RWPE1 (cell line): ENCODE measurements around the gene DCAKD.

Experiments used
- CTCF ChIA-PET: fragments of 350-600 bp; sonication (Branson Sonifier 250); formaldehyde crosslinking; extraction: SDS; loops from one replicate; lab custom pipeline; 2021; lab: Yijun Ruan, JAX
- POLR2A ChIA-PET: fragments of 400-600 bp; formaldehyde crosslinking; extraction: SDS; loops from one replicate; lab custom pipeline; 2020; ENCODE audit warnings: antibody characterized with exemption; ENCODE audit not compliant: low non-redundant PET; lab: Yijun Ruan, JAX
- DNase-seq: peaks from one replicate; pipeline ENCODE4 v3.0.0; 2012; ENCODE audit warnings: low spot score
- H3K27ac ChIP-seq: fragments of 450-650 bp; 2 replicates; pipeline ENCODE4 v1.5.1; 2017
- TF ChIP-seq, protein P1 (sequence below): fragments of 450-650 bp; conservative IDR thresholded peaks from 2 replicates; pipeline ENCODE4 v1.5.1; 2017; ENCODE audit warnings: low read depth, mild to moderate bottlenecking

The DCAKD gene

DNA sequence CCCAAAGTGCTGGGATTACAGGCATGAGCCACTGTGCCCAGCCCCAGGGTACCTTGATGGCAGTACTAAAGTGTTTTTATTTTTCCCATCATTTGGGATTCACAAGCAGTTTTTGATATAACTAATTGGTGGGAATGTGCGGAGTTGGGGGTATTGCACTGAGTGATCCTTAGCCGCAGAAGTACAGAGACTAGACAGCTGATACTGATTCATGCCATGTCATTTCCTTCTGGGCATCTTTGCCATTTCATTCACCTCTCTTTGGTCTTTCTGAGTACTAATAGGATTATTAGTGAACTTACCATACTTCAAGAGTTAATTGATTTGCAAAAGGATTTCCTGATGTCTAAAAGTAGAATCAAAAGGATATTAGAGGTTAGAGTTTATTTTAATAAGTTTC lies 19.4 kb upstream of the DCAKD start:
- ChIA-PET POLR2A (no interaction called here), CTCF (interaction anchor here (1.4 kb wide), 1 partner anchor 28 kb away, joined by 3 read pairs; no protein-coding TSS in a partner anchor)
- peak overlapping the region; percentile 56 for H3K27ac ChIP-seq
- TF ChIP-seq, protein P1, sequence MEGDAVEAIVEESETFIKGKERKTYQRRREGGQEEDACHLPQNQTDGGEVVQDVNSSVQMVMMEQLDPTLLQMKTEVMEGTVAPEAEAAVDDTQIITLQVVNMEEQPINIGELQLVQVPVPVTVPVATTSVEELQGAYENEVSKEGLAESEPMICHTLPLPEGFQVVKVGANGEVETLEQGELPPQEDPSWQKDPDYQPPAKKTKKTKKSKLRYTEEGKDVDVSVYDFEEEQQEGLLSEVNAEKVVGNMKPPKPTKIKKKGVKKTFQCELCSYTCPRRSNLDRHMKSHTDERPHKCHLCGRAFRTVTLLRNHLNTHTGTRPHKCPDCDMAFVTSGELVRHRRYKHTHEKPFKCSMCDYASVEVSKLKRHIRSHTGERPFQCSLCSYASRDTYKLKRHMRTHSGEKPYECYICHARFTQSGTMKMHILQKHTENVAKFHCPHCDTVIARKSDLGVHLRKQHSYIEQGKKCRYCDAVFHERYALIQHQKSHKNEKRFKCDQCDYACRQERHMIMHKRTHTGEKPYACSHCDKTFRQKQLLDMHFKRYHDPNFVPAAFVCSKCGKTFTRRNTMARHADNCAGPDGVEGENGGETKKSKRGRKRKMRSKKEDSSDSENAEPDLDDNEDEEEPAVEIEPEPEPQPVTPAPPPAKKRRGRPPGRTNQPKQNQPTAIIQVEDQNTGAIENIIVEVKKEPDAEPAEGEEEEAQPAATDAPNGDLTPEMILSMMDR = no peak
- no peak for DNase-seq

DNA sequence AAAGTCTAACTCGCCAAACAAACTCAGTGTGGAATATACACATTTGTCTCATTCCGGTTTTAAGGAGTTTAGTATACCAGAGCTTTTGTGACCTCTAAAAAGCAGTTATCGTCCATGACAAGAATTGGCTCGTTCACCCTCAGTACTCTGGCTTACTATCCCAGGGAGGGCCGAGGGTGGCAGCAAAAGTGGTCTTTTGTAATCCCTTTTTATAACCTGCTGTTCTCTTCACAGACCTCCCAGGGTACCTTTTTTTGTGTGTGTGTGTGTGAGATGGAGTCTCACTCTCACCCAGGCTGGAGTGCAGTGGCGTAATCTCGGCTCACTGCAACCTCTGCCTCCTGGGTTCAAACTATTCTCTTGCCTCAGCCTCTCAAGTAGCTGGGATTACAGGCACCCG lies 18.6 kb upstream of the DCAKD start:
- TF ChIP-seq, protein P1 = no peak
- ChIA-PET POLR2A (no interaction called here), CTCF (no interaction called here)
- H3K27ac ChIP-seq = peak overlapping the region; percentile 56
- no peak for DNase-seq

- TF ChIP-seq, protein P1 = no peak
- H3K27ac ChIP-seq = no peak overlapping the region
- ChIA-PET CTCF (interaction anchor here (0.7 to 1.5 kb wide), 3 partner anchors 9 to 73 kb away, joined by 3 to 6 read pairs (median 4); partner anchors contain the start of gene ACBD4), POLR2A (no interaction called here)
- no peak for DNase-seq
These were observed 16.2 kb upstream of the DCAKD start for GRCh38 chr17:45067637-45068036.

DNA sequence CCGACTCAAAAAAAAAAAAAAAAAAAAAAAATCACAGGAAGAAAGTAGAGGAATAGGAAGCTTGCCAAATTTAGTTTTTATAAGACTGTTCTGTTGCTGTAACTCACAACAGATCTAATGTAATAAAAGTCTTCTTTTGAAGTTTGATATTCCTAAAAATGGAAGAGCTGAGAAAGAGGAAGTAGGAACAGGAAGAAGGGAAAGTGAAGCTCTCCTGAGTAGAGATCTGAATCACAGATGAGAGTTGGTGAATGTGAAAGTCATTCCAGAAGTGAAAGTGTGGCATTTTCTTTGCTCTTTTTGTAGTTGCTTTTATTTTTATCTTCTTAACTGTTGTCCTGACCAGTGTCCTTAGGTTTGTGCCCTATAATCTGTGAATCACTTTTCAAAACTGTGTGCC lies 11.8 kb upstream of the DCAKD start:
- ChIA-PET CTCF (interaction anchor here (0.6 to 0.7 kb wide), 2 partner anchors 8 to 57 kb away, joined by 3 read pairs; no protein-coding TSS in a partner anchor), POLR2A (interaction anchor here (0.5 to 0.6 kb wide), 2 partner anchors 12 to 17 kb away, joined by 4 to 5 read pairs; no protein-coding TSS in a partner anchor)
- peak overlapping the region; percentile 43 for H3K27ac ChIP-seq
- DNase-seq = no peak
- TF ChIP-seq, protein P1 = no peak

DNA sequence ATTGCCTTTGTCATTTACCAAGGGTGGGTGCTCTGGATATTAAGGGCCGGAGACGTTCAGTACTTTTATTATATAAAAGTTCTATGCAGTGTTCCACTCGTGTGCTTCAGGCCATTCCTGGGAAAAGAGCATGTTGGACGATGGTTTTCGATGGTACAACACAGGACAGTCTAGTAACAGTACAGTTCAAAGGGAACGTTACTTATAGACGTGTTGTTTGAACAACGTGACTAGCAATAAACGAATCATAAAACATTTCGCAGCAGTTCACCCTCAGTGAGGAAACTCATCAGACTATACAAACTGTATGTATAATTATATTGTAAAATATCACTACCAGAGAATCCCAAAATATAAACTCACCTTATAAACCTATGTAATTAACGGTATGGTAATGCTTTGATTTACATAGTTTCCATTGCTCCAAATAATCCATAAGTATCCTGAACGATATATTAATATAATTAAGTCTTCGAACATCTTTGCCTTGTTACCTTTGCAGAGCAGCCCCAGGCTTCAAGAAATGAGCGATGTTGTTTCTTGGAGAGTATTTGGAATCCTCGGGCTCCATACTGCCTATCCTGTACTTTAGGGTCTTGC lies 10.3 kb upstream of the DCAKD start:
- ChIA-PET CTCF (interaction anchor here (1.0 kb wide), 1 partner anchor 37 kb away, joined by 4 read pairs; no protein-coding TSS in a partner anchor), POLR2A (interaction anchor here (0.5 to 1.3 kb wide), 5 partner anchors 10 to 185 kb away, joined by 3 to 9 read pairs (median 3); partner anchors contain the start of gene DCAKD)
- TF ChIP-seq, protein P1 = no peak
- peak; percentile 99 for DNase-seq
- H3K27ac ChIP-seq = peak overlapping the region; percentile 86

DNA sequence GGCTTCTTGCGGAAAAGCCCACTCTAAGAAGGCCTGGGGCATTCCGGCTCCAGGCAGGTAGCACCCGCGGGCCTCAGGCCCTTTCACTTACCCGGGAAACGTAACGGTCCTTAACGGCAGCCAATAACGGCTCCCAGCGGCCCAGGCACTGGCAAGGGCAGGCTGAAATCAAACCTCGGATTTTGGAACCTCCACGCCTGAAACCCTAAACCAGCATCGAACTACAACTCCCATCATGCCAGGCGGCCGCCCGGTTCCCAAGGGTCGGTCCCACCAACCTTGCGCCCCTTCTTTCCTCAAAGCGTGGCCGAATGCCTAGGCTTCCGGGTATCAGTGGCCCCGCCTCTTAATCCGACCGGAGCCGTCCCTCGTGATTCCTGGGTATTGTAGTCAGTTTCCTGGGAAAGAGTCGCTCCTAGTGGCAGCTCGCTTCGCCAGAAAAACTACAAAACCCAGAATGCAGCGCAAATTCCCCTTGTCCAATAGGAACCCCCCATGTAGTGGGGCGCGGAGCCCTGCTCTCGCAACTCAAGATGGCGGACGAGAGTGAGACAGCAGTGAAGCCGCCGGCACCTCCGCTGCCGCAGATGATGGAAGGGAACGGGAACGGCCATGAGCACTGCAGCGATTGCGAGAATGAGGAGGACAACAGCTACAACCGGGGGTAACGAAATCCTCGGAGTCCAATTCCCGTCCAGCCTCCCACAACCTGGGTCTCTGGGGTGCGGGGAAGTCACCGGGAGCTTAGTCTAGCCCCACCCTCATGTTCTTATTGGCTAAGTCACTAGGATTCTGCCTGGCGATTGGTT lies 9.6 kb upstream of the DCAKD start, which contains the start of gene NMT1:
Gene NMT1, plus strand, starts transcription at position 521 of the 809 bp plus-strand sequence. Its CDS starts 13 bp downstream, at position 534.
- peak; percentile 98 for DNase-seq
- CTCF ChIA-PET = interaction anchor here (0.7 to 1.0 kb wide), 2 partner anchors 38 to 71 kb away, joined by 3 to 4 read pairs; no protein-coding TSS in a partner anchor
- H3K27ac ChIP-seq = peak within 1 kb of the TSS; percentile 86
- TF ChIP-seq, protein P1 = no peak
- POLR2A ChIA-PET = interaction anchor here (0.6 to 1.3 kb wide), 4 partner anchors 9 to 184 kb away, joined by 3 to 9 read pairs (median 3); partner anchors contain the start of gene DCAKD
